GM12878 (cell line): Measurements from ENCODE around the gene PLXNB3.

Experiments used
- ATF2 ChIP-seq: IDR thresholded peaks from 2 replicates; pipeline ENCODE4 v1.6.1; 2012; ENCODE audit warnings: low read length, inconsistent platforms
- BHLHE40 ChIP-seq, 2 experiments: fragments of 450-650 bp in 1 of 2; IDR thresholded peaks; 2 replicates each; pipeline ENCODE4 v1.6.1; 2011 to 2017; ENCODE audit warnings: low read depth in 2 of 2, borderline replicate concordance in 1 of 2, improper control_type of control experiment in 1 of 2, low read length in 1 of 2, mild to moderate bottlenecking in 1 of 2
- CHD1 ChIP-seq: IDR thresholded peaks from 2 replicates; pipeline ENCODE4 v1.6.1; 2012; ENCODE audit warnings: low read depth, low read length, improper control_type of control experiment
- FOXM1 ChIP-seq: IDR thresholded peaks from 2 replicates; pipeline ENCODE4 v1.6.1; 2012; ENCODE audit warnings: low read depth, mild to moderate bottlenecking, inconsistent platforms, low read length, moderate library complexity
- HDAC2 ChIP-seq: fragments of 200-600 bp; sonication (generic); IDR thresholded peaks from 2 replicates; pipeline ENCODE4 v1.6.1; 2017
- MYC ChIP-seq: IDR thresholded peaks from 2 replicates; pipeline ENCODE4 v1.6.1; 2011; ENCODE audit warnings: mild to moderate bottlenecking, low read length, moderate library complexity, inconsistent platforms; ENCODE audit not compliant: insufficient read depth, insufficient replicate concordance, insufficient read length, severe bottlenecking
- PKNOX1 ChIP-seq: fragments of 450-650 bp; IDR thresholded peaks from 2 replicates; pipeline ENCODE4 v1.6.1; 2016; ENCODE audit warnings: mild to moderate bottlenecking
- POLR2A ChIP-seq: IDR thresholded peaks from 2 replicates; pipeline ENCODE4 v1.6.1; 2011; ENCODE audit warnings: low read depth, mild to moderate bottlenecking, low read length
- RFX5 ChIP-seq: IDR thresholded peaks from 2 replicates; pipeline ENCODE4 v1.6.1; 2011; ENCODE audit warnings: low read depth, low read length, improper control_type of control experiment
- TAF1 ChIP-seq: IDR thresholded peaks from 2 replicates; pipeline ENCODE4 v1.6.1; 2011; ENCODE audit warnings: mild to moderate bottlenecking, low read depth, low read length, borderline replicate concordance
- TF ChIP-seq, protein P1 (sequence below): IDR thresholded peaks from 2 replicates; pipeline ENCODE4 v1.6.1; 2012; ENCODE audit warnings: low read depth, low read length, improper control_type of control experiment
- TF ChIP-seq, protein P2 (sequence below), 3 experiments: IDR thresholded peaks in 2 of 3; conservative IDR thresholded peaks in 1 of 3; 2 replicates each; pipeline ENCODE4 v1.5.1; 2011; ENCODE audit warnings: low read depth in 3 of 3, low read length in 3 of 3, mild to moderate bottlenecking in 3 of 3, control low read depth in 2 of 3, moderate library complexity in 2 of 3, inconsistent platforms in 1 of 3, mixed read lengths in 1 of 3; ENCODE audit not compliant: control insufficient read depth in 2 of 3, insufficient read depth in 1 of 3; ENCODE audit errors: extremely low read depth in 1 of 3

DNA sequence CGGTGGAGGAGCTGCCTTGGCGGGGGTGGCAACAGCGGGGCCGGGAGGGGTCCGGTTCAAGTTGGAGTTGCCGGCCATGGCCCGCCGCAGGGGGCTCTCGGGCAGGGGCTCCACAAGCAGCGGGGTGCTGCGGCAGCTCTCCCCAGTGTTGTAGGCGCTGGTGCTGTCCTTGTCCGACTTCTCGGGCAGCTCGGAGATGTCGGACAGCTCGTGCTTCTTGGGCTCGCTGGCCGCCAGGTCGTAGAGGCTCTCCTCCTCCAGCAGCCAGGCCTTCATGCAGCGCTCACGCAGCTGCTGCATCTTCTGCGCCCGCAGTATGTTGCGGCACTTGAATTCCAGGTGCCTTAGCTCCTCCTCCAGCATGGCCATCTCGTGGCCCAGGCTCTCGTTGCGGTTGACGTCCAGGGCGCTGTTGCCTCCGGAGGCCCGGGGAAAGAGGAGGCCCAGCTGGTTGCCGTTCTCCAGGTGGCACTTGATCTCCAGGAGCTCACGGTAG, 40.1 kb downstream of the PLXNB3 start:
- TF ChIP-seq, protein P1, sequence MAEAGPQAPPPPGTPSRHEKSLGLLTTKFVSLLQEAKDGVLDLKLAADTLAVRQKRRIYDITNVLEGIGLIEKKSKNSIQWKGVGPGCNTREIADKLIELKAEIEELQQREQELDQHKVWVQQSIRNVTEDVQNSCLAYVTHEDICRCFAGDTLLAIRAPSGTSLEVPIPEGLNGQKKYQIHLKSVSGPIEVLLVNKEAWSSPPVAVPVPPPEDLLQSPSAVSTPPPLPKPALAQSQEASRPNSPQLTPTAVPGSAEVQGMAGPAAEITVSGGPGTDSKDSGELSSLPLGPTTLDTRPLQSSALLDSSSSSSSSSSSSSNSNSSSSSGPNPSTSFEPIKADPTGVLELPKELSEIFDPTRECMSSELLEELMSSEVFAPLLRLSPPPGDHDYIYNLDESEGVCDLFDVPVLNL = no peak
- TF ChIP-seq TAF1 (no peak), HDAC2 (no peak), POLR2A (no peak), RFX5 (no peak), CHD1 (no peak), BHLHE40 (IDR thresholded peaks at IDR 0.05; ENCODE audit: borderline replicate concordance in 1 of 2, low read depth in 2 of 2, low read length in 1 of 2) (no peak), PKNOX1 (no peak), MYC (no peak), ATF2 (no peak), FOXM1 (no peak)
- TF ChIP-seq, protein P2, sequence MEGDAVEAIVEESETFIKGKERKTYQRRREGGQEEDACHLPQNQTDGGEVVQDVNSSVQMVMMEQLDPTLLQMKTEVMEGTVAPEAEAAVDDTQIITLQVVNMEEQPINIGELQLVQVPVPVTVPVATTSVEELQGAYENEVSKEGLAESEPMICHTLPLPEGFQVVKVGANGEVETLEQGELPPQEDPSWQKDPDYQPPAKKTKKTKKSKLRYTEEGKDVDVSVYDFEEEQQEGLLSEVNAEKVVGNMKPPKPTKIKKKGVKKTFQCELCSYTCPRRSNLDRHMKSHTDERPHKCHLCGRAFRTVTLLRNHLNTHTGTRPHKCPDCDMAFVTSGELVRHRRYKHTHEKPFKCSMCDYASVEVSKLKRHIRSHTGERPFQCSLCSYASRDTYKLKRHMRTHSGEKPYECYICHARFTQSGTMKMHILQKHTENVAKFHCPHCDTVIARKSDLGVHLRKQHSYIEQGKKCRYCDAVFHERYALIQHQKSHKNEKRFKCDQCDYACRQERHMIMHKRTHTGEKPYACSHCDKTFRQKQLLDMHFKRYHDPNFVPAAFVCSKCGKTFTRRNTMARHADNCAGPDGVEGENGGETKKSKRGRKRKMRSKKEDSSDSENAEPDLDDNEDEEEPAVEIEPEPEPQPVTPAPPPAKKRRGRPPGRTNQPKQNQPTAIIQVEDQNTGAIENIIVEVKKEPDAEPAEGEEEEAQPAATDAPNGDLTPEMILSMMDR (IDR thresholded peaks at IDR 0.05 in 2 of 3, conservative IDR thresholded peaks at IDR 0.05 in 1 of 3; ENCODE audit: control insufficient read depth in 2 of 3, extremely low read depth in 1 of 3, insufficient read depth in 1 of 3, low read depth in 3 of 3, low read length in 3 of 3) = no peak
